ENCODE measurements around the gene RAB8B.

The RAB8B gene

GRCh38 chr15:63277038-63277892, 87.9 kb downstream of the RAB8B start, which contains the start of gene APH1B:
Gene APH1B (plus strand): TSS chr15:63277605. CDS start chr15:63277624, 19 bp downstream.
- DNase-seq: peak; percentile 90

- DNase-seq: no peak
These were observed 88.6 kb downstream of the RAB8B start for GRCh38 chr15:63277893-63278456.

GRCh38 chr15:63283126-63283525, 93.7 kb downstream of the RAB8B start:
- no peak for DNase-seq

GRCh38 chr15:63284335-63284734, 94.9 kb downstream of the RAB8B start:
- DNase-seq: no peak

- no peak for DNase-seq
These were observed 97.7 kb downstream of the RAB8B start for GRCh38 chr15:63287109-63287508.

GRCh38 chr15:63288342-63288741, 98.9 kb downstream of the RAB8B start:
- no peak for DNase-seq

- DNase-seq: no peak
These were observed 99.5 kb downstream of the RAB8B start for GRCh38 chr15:63288778-63289378.

GRCh38 chr15:63291507-63291906, 102.1 kb downstream of the RAB8B start:
- DNase-seq: no peak

- DNase-seq: no peak
These were observed 102.8 kb downstream of the RAB8B start for GRCh38 chr15:63292241-63292640.

GRCh38 chr15:63292771-63293170, 103.4 kb downstream of the RAB8B start:
- no peak for DNase-seq

GRCh38 chr15:63294359-63294758, 105.0 kb downstream of the RAB8B start:
- no peak for DNase-seq

GRCh38 chr15:63295341-63295740, 105.9 kb downstream of the RAB8B start:
- DNase-seq: no peak

GRCh38 chr15:63296195-63296594, 106.8 kb downstream of the RAB8B start:
- no peak for DNase-seq

GRCh38 chr15:63299943-63300575, 110.7 kb downstream of the RAB8B start:
- DNase-seq: no peak

GRCh38 chr15:63301088-63301487, 111.7 kb downstream of the RAB8B start:
- DNase-seq: no peak

- DNase-seq: no peak
These were observed 115.9 kb downstream of the RAB8B start for GRCh38 chr15:63305260-63305659.

GRCh38 chr15:63306492-63307073, 117.2 kb downstream of the RAB8B start:
- no peak for DNase-seq

- DNase-seq: peak; percentile 74
These were observed 119.1 kb downstream of the RAB8B start for GRCh38 chr15:63308491-63308890.

- no peak for DNase-seq
These were observed 119.5 kb downstream of the RAB8B start for GRCh38 chr15:63308947-63309346.

GRCh38 chr15:63310646-63311045, 121.2 kb downstream of the RAB8B start:
- DNase-seq: no peak

- no peak for DNase-seq
These were observed 122.9 kb downstream of the RAB8B start for GRCh38 chr15:63312286-63312685.

GRCh38 chr15:63313825-63314224, 124.4 kb downstream of the RAB8B start:
- DNase-seq: no peak

- no peak for DNase-seq
These were observed 125.0 kb downstream of the RAB8B start for GRCh38 chr15:63314409-63314808.
